Lower leg skin (tissue), 4 donors: Measurements from ENCODE around the gene CLCN6. TPM values are rescaled to one million over a fixed set of nuclear protein-coding genes. Genes with fewer than 3 reads are reported as not detected.
A peak's percentile ranks its signal among the peaks of the same experiment; 100 is the strongest.
"Not testable (repeated sequence)": the region's sequence is repeated elsewhere in the genome, so short reads cannot be mapped to it uniquely, and the experiment has no call there.

Source experiments
- DNase-seq, 2 donors: peaks; one replicate each; pipeline ENCODE4 v3.0.0-alpha.2; 2019; ENCODE audit warnings: low spot score in 2 of 2
- H3K4me3 ChIP-seq: fragments of 200-600 bp; sonication (generic); 2 replicates; pipeline ENCODE4 v1.5.1; 2017; ENCODE audit warnings: mild to moderate bottlenecking, low read depth; ENCODE audit not compliant: poor library complexity, severe bottlenecking
- POLR2A ChIP-seq, 2 donors: fragments of 450-650 bp; IDR thresholded peaks; one replicate each; pipeline ENCODE4 v1.6.1; 2016 to 2017; ENCODE audit warnings: antibody characterized with exemption in 2 of 2, mild to moderate bottlenecking in 1 of 2, moderate library complexity in 1 of 2
- WGBS, 2 donors: methylation state at CpG; one replicate each; pipeline ENCODE4 v1.1.5; 2018; 5-methylcytosine and 5-hydroxymethylcytosine counted together
- intact Hi-C: fragments of 100-400 bp; cut with DNase I; formaldehyde crosslinking; loops from one replicate; pipeline ENCODE4 v1.15.0; 2023; ENCODE audit warnings: low total_unique reads
- total RNA-seq, 4 donors: library from RNA; depleted of rRNA; stranded (reverse); fragments of >200 nt; gene quantifications; one replicate each; pipeline ENCODE4 v1.1.0, GENCODE V29; 2016
- TF ChIP-seq, protein P1 (sequence below), 3 donors: fragments of 450-650 bp; IDR thresholded peaks; one replicate each; pipeline ENCODE4 v1.5.1; 2016; ENCODE audit warnings: antibody characterized with exemption in 3 of 3, mild to moderate bottlenecking in 3 of 3, moderate library complexity in 2 of 3

Gene CLCN6
- total RNA-seq, 4 donors from 2014 or later = 7.0 to 12.4 (median 10.9) TPM

DNA sequence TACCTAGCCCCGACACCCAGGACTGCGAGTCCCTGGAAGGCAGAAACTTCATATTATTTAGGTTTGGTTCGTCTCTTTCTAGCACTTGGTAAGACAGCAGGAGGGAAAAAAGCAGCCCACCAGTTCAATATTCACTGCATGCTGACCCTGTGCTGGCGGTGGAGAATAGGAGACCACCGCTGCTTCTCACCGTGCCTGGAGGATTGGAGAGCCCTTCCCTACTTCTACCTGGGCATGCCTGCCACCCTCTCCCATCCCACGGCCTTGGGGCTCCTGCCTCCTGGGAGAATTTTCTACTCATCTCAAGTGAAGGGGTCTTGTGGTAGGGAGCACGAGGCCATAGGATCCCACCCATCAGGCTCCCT is 5.6 kb upstream of the CLCN6 start:
- 85 to 95% methylated on average over 8 of the region's 8 CpGs for WGBS, 2 donors
- no peak for TF ChIP-seq POLR2A (IDR thresholded peaks at IDR 0.05)
- TF ChIP-seq, protein P1, sequence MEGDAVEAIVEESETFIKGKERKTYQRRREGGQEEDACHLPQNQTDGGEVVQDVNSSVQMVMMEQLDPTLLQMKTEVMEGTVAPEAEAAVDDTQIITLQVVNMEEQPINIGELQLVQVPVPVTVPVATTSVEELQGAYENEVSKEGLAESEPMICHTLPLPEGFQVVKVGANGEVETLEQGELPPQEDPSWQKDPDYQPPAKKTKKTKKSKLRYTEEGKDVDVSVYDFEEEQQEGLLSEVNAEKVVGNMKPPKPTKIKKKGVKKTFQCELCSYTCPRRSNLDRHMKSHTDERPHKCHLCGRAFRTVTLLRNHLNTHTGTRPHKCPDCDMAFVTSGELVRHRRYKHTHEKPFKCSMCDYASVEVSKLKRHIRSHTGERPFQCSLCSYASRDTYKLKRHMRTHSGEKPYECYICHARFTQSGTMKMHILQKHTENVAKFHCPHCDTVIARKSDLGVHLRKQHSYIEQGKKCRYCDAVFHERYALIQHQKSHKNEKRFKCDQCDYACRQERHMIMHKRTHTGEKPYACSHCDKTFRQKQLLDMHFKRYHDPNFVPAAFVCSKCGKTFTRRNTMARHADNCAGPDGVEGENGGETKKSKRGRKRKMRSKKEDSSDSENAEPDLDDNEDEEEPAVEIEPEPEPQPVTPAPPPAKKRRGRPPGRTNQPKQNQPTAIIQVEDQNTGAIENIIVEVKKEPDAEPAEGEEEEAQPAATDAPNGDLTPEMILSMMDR (IDR thresholded peaks at IDR 0.05) = no peak
- DNase-seq = no peak
- no peak overlapping the region for H3K4me3 ChIP-seq
- intact Hi-C loops = no loop called here

DNA sequence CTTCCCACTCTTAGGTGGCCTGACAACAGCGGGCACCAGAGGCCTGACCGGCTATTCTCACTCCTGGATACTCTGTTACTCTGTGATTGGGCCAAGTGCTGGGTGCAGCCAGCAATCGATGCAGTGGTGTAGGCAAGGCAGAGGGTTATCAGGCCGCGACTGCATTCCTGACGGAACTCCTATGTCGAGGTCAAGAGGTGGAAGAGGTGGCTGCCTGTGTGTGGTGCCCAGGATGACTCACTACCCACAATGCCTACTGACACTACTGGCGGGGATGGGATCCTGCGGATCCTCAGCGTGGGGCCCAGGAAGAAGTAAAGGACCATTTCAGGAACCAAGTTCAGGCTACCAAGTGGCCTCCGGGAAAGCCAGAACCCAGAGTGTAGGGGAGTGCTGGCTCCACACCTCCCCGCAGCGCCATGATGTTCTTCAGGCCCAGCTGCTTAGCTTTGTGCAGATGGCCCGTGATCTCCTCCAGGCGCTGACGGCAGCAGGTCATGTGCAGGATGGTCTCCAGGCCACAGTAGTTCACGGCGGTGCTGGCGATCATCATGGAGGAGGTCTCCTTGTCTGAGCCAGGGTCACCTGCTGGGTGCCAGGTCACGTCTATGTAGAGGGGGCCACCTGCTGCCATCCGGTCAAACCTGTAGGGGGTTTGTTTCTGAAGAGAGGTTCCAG is 5.1 kb upstream of the CLCN6 start:
- TF ChIP-seq, protein P1 (IDR thresholded peaks at IDR 0.05) = no peak
- no peak for TF ChIP-seq POLR2A (IDR thresholded peaks at IDR 0.05)
- 90 to 91% methylated on average over 19 to 20 of the region's 21 CpGs for WGBS, 2 donors
- no peak for DNase-seq
- no peak overlapping the region for H3K4me3 ChIP-seq
- intact Hi-C loops = no loop called here

DNA sequence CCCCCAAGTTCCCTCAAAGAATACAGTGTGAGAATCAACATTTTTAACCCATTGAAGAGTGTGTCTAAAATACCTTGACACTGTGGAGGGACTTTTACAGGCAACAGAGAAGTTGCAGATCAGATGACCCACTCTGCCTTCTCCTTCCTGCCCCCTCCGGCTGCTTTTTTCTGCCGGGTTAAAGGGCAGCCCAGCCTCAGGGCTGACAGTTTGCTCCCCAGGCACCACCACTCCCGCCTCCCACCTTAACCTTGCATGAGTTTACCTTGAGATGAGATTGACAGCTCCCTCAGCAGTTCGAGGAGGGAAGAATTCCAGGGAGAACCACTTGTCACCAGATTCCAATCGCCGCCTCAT is 3.4 kb upstream of the CLCN6 start:
- intact Hi-C loops = no loop called here

DNA sequence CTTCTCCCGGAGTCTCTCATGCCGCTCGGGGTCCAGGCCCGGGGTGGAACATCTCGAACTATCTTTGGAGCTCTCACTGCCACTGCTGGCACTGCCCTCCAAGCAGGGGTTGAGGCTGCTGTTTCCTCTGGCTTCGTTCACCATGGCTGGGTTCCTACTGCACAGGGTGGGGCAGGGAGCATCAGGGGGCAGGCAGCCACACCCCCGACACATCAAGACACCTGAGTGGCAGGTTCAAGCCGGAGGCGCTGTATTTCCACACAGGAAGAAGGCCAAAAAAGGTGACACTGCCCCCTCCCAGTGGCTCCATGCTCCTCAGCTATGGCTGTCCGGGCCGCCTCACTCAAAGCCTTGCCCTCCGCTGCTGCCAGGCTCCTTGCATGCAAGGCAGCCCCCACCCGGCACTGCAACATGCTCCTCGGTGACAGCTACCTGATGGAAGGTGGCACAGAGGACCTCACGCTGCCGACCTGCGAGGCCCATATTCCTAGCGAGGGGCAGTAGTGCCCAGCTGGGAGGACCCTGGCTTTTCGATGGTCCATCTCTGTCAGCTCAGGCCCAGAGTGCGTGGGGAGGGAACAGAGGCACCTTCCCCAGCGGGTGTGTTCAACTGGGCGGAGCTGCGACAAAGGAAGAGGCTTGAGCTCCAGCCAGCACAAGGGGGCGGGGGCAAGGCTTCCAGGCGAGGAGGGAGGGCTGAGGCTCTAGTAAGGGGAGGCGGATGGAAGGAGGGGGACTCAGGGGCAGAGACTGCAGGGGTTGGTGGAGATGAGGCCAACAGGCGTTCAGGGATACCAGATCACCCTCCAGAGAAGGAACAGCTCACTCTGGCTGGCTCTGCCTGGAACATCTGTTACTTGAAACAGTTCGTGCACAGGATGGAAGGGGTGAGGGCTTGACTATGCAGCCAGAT is 2.8 kb upstream of the CLCN6 start:
- peak; percentile 92 to 98 for DNase-seq
- intact Hi-C loops = no loop called here
- TF ChIP-seq POLR2A (IDR thresholded peaks at IDR 0.05) = no peak
- TF ChIP-seq, protein P1 (IDR thresholded peaks at IDR 0.05) = no peak
- peak overlapping the region; percentile 42 for H3K4me3 ChIP-seq
- WGBS, 2 donors = 0 to 3% methylated on average over 21 to 27 of the region's 28 CpGs

More for the DNA sequence above, 3.4 kb upstream of the CLCN6 start:
- DNase-seq = no peak
- 12 to 14% methylated on average over 6 of the region's 6 CpGs for WGBS, 2 donors
- TF ChIP-seq POLR2A (IDR thresholded peaks at IDR 0.05) = no peak
- TF ChIP-seq, protein P1 (IDR thresholded peaks at IDR 0.05) = no peak
- peak overlapping the region; percentile 42 for H3K4me3 ChIP-seq

DNA sequence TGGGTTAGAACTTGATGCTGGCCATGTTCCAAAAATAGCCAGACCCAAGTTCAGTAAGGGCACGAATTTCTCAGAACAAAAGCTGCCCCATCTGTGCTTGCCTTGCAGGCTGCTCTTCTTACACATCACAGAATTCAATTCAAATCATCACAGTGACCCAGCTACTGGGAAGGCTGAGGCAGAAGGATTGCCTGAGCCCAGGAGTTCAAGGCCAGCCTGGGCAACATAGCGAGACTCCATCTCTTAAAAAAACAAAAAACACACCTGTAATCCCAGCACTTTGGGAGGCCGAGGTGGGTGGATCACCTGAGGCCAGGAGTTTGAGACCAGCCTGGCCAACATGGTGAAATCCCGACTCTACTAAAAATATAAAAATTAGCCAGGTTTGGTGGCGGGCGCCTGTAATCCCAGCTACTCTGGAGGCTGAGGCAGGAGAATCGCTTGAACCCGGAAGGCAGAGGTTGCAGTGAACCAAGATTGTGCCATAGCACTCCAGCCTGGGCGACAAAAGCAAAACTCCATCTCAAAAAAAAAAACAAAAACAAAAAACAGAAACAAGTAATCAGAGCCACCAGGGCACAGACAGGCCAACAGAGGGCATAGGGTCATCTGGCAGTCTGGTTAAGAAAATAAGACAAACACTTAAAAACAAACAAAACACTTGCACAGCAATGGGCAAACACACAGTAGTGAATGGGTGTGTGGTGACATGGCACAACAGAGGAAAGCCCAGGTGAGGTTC is 1.9 kb upstream of the CLCN6 start:
- intact Hi-C loops, DNase-seq, H3K4me3 ChIP-seq: not testable (repeated sequence)
- 49 to 56% methylated on average over 9 of the region's 9 CpGs for WGBS, 2 donors
